ENCODE results near the gene PMEPA1. TPM values are rescaled to one million over a fixed set of nuclear protein-coding genes. Genes with fewer than 3 reads are reported as not detected.

Gene PMEPA1
- polyA plus RNA-seq, 1 donor, result 16.0 TPM

DNA sequence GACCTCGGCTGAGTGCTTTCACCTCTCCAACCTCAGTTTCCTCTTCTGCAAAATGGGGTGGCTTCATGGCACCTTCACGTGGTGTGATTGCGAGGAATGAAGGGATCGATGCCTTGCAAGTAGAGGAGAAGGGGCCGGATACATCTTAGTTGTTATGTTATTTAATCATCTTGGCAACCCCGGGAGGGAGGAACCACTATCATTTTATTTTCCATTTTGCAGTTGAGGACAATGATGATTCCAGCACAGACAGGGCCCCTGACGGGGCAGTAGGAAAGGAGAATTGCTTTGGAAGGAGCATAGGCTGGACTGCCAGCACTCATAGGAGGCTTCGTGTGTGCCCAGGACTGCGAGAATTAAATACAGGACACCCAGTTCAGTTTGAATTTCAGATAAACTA, 2.5 kb upstream of the PMEPA1 start:
- no peak for DNase-seq

DNA sequence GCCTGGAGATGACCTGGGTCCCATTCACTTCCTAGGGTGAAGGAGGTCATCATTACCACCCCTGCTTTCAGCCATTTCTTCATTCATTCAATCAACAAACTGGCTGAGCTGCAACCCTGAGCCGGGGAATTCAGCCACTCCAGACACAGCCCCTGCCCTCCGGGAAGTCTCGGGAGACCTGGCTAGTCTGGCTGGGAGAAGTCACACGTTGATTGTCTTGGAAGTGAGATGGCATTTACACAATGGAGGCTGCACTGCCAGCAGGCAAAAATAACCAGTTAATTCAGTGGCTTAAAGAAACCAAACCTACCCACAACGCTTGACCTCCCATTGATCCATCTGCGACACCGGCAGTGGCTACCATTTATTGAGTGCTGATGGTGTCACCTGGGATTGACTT, 2.0 kb upstream of the PMEPA1 start:
- DNase-seq, result no peak

DNA sequence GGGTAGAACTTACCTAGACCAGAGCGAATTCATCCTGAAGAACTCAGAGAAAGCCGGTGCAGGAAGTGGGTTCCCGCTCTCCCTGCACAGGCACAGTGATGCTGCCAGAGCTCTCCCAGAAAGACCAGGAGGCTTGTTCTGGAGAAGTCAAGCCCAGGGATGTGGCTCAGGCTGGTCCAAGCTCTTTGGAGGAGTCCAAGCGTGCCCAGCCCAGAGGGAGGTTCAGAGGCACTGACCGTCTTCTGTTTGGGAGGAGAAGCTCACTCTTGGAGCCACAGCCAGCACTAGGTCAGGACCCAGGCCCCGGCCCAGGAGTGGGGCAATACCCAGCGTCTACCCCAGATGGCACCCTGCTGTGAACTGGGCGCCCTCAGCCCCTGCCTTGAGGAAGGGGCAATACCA, 1.5 kb upstream of the PMEPA1 start:
- no peak for DNase-seq

DNA sequence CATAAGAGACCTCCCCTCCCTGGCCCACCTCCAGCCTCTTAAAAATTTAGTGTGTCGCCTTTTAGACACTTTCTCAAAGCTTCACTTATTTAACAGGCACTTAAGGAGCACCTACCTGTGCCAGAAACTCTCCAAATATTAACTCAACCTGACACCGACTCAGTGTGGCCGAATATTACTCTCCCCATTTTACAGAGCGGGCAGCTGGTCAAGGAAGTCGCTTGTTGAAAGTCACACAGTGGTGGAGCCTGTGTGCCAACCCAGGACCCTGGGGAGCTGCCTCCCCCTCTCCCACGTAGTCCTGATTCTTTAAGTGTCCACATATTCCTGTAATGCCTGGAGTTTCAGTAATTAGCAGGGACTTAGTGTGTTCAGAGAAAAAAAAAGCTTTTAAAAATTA, 1.0 kb upstream of the PMEPA1 start:
- no peak for DNase-seq

DNA sequence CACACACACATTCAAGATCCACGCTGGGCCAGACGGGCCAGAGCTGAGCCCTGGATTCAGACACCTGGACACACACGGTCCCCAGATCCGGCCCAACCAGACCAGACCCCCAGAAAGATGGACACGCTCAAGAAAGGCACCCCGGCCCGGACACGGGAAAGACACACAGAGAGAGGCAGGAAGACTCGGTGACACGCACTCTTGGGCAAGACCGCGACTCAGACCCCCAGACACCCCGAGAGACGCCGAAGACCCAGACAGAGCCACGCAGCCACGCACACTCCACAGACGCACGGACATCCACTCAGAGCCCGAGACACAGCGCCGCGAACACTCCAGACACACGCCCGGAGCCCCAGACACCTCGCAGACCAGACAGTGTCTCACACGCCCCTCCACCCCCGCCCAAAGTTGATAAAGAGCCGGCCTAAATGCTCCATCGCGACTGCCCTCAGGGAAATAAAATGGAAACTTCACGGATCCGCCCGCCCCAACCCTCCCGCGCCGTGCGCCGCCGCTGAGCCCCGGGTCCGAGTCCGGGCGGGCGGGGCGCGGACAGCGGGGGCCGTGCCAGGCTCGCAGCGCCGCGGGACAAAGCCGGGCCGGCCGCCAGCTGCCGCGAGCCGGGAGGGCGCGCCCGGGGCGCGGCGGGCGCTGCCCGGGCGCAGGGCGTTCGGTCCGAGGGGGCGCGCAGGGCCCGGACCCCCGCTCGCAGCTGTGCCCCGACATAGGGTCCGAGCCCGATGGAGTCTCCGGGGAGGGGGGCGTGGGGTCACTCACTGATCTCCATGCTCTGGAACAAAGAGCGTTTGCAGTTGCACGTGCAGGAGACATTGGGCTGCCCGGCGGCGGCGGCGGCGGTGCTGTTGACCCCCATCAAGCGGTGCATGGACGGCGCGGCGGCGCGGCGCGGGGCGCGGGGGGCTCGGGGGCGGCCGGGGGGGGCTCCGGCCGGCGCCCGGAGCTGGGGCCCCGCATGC, 831 bp downstream of the PMEPA1 start:
- DNase-seq, result no peak

DNA sequence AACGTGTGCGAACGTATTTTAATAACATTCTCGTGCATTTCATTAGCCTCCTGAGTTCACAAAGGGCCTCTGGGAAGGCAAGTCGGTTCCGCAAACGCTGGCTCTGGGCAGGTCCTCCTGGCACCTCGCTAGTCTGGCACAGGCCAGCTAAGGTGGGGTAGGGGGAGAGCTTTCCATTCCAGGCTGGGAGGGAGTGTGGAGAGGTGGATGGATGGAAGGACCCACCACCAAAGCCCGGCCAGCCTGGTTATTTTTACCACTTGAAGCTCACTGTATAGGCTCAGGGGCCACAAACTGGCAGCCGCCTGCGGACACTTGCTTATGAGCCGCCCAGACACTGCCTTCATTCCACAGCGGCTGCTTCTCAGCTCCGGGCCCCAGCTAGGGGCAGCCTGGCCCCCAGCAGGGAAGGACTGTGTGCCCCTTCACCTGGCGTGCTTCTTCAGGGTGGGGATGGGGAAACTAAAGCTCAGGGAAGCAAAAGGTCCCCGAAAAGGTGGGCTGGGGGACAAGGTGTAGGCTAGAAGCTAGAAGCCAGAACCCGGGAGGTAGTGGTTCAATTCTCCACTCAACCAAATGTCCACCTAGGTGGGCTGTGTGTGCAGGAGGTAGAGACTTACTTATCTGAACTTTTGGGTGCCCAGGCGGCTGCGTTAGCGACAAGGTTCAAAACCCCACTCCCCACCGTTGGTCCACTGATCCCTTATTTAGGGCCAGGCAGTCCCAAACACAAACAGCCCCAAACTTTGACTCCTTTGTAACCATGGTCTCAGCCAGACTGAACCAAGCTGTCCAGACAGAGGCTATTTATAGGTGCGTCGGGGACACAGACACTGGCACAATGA, 1.7 kb downstream of the PMEPA1 start:
- DNase-seq, result no peak

DNA sequence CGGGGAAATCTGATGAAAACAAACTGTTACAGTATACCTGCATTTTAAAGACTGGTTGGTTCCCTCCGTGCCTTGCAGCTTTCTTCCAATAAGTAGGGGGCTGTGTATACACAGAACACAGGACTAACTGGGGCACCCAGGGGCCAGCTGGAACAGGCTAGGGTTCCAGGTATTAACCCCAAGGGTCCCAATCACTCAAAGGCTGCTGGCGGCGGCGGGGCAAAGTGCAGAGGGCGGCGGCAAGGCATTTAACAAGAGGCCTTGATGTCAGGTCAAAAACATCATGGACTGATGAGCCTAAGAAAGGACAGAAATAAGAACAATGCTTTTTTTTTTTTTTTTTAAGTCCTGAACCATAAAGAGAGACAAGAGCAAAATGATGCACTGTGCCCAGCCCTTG, 2.5 kb downstream of the PMEPA1 start:
- no peak for DNase-seq

DNA sequence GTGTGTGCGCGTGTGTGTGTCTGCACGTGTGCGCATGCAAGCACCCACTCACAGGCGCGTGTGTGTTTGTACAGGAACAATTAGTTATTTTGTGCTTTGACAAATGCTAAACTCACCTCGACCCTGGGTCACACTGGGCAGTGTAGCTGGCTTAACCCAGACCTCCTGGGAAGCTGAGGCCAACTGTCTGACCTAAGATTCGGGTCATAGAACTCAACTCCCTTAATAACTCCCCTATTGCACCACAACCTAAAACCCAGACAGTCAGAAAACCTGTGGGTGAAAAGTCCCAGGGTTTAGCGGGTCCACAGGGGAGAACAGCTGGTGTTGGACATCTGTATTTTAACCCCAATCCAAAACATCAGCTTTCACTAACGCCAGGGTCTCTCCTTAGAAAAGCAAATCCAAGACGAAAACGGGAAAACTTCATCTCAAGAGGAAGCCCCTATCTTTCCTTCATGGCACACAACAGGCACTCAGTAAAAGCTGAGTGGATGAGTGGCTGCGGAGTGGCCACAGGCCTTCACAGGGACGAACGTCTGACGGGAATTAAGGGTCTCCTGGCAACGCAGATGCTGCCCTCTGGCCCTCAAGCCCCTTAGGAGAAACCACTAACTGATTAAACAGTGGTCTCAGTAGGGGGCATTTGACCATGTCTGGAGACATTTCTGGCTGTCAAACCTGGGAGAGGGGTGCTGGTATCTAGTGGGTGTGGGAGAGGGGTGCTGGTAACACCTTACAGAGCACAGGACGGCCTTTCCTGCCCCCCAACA, 4.5 kb downstream of the PMEPA1 start:
- DNase-seq, result no peak

DNA sequence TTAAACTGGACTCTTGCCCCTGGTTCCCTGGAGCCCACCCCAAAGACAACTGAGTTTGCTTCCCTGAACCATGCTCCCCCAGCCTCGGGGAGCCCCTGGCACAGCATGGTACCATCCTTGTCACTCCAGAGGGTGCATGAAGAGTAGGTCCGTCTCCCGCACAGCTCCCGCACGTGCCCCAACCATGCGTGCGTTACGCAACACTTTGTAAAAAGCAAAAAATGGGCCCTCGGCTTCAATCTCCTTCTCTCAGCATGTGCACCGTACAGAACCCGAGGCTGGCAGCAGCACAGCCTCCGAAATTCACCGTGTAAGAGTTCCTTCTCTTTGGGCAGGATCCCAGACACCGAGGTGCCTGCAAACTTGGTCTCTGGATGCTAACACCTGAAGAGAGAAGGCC, 5.6 kb downstream of the PMEPA1 start:
- no peak for DNase-seq

DNA sequence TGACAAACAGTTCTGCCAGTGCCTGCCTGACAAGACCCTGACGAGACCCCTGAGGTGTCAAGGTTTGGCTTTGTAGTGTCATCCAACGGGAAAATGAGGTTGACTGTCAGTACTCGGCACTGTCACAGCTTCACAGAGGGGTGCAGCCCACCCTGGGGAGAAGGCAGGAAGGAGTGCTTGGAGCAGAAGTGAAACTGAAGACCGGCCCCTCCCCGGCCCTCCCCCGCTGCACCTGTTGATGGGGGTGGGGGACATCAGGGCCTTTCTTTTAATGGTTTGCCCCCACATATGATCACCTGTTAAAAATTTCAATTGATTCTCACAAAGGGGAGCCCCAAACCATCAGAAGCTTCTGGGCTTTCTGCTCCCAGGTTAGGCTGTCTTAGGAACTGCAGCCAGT, 6.8 kb downstream of the PMEPA1 start:
- no peak for DNase-seq

DNA sequence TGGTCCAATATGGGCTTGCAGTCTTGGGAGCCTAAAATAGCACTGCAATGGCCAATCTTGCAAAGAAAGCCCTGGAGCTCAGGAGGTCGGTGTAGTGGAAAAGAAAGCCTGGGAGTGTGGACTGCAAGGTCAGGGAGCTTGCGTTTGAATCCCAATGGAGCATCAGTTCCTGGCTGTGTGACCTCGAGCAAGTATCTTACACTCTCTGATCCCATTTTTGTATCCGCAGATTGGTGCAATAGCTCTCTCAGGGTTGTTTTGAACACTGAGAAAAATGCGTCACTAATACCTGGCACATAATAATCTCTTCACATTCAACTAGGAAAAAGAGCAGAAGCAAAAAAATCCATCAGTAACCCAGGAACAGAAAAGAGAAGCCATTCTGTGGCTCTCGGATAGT, 7.3 kb downstream of the PMEPA1 start:
- no peak for DNase-seq

DNA sequence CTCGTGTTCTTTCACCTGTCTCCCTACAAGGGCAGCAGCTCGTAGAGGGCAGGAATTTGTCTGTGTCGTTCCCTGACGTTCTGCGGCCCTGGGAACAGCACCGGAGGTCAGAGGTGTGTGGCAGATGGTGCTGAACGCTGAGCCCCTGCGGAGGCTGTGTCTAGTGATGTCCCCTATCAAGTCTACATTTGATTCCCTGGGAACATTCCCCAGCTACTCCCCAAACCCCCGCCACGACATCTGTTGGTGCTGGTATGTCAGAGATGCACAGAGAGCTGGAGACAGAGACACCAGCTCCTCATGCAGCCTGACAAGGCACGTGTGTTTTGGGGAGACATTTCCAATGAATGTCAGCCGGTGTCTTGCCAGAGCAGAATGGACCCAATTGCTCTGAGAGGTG, 7.7 kb downstream of the PMEPA1 start:
- DNase-seq, result no peak

DNA sequence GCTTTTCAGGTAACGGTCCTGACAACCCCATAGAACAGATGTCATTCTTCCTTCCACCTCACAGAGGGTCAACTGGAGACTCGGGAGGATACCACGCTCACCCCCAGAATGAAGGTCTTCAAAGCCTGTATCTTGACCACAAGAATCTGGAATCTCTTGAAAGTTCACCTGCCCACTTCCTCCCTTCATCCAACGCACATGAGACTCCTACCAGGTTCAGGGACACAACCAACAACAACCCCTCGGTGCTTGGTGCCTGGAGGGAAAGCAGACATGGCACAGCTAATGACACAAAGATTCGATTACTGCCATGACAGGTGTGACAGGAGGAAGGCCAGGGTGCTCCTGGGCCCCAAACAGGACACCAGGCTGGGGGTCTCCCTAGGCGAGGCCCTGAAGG, 8.2 kb downstream of the PMEPA1 start:
- DNase-seq, result no peak

DNA sequence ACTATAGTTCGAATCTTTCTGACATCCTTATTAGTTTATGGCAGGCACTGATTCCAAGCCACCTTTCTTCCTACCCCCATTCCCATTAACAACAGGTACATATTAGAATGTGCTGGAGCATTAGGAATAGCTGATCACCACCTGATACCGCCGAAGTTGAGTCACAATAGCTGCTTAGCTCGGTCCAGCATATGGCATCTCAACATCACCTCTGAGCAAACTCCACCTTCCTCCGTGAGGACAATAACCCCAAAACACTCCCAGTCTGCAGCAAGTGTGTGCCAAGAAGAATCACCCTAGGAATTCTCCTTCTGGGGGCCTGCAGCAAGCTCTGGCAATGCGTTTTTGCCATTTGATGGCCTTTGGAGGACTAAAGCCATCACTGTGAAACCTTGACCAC, 8.7 kb downstream of the PMEPA1 start:
- no peak for DNase-seq

DNA sequence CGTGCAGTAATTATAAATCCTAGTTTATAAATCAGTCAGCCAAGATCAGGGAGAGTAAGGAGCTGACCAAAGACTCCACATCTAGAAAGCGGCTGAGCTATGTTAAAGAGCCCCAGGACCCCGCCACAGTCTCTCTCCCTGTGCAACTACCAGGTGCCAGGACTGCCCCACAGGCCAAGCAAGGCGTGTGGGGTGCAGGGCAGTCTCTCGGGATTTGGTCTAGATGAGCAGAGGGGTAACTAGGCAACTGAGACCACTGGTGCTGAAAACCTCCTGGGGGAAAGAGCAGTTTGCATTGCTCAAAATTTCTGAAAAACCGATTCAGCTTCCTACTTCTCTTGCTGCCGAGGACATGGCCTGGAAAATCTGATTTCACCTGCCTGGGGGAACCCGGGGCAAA, 10.4 kb downstream of the PMEPA1 start:
- no peak for DNase-seq

DNA sequence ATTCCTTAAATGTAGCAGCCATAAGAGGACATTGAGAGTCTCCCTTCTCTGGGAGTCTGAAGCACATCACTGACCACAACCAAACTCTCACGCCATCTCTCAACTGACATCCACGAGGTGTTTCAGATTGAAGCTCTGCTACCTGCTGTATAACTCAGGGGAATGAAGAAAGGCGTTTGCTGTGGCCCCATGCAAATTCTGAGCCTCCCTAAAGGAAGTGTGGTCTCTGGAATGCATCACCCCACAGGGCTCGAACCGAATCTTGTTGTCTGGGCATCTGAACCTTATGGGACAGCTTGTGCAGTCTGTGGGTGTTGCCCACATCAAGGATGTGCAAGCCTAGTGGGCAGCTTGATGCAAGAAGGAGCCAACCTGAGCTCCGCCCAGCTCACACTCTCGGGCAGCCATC, 10.9 kb downstream of the PMEPA1 start:
- DNase-seq, result no peak

DNA sequence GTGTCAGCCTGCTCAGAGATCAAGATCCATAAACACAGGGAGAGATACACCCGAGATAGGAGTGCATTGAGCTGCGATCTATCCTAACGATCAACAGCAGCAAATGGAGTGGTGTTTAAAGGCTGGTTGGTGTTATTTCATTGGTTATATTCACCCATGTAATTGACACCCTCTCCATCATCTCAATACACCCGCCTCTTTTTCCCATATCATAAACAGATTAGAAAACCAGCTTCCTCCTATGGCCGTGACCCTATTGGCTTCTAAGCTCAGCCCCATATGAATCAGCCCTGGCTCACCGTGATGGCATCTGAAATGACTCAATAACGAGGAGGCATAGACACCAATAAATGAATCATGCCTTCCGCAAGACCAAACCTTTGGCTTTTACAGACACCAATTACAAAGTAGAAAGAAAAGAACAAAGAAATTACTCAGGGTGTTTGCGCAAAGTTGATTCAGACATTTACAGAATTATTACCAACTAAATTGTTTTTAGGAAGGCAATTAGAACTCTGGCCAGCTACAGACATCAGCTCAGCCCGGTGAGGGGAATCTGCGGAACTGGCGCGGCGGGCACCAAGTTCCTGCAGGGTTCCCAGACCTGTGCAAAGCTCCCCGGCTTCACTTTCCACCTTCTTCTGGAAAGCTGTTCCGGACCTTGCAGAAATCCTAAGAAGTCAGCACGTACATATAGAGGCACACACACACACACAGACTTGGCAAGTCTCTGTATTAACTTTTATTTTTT, 11.5 kb downstream of the PMEPA1 start:
- no peak for DNase-seq

DNA sequence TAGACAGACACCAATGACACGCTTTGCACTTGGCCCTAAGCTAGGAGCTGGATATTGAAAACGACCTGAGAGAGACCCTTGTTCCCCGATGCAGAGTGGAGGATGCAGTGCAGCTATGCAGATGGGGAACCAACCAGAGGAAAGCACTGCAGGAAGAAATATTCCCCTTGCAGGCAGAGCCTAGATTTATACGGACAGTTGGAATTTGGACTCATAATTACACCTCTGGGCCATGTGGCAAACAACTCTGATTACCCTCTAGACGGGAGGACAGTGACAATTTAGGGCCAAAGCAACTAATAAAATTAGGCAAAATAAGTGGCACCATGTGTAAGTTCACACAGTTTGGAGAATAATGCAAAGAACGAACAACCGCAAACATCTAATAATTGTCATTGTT, 12.3 kb downstream of the PMEPA1 start:
- DNase-seq, result no peak

DNA sequence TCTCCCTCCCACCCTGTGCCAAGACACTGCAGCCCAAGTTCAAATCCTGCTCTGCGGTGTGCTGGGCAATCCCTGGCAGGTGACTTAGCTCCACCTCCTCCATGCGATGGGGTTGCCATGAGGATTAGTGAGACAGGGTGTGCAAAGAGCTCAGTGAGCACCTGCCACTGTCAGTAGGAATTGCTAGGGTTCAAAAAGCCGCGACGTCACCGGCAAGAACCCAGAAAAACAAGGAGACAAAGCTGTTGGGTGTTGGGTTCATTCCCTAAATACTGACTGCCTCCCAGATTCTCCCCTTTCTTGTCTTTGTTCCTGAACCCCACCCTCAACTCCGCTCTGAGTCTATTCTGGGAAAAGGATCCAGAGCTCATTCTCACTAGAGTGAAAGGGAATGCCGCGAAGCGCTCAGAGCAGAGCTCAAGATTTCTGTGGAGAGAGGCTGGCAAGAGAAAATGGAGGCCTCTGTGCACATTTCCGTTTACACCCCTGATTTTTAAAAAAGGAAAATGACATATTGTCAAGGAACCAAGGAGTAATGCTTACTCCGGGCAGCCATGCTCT, 13.3 kb downstream of the PMEPA1 start:
- no peak for DNase-seq

DNA sequence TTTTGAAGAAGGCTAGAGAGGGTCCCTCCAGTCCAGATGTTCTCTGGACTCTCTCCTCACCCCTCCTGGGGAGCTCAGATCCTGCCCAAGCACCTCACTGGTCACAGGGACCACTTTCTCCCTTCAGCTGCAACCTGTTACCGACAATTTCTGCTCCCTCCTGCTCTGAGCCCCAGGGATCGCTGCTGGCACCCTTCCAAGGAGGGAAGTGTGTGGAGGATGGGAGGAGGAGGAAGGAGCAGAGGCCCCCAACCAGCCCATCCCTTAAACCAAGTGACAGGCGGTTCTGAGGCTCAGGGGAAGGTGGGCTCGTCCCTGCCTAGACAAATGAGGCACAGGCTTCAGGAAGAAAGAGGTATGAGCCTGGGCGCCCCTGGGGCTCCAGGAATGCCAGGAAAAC, 13.9 kb downstream of the PMEPA1 start:
- DNase-seq, result no peak

DNA sequence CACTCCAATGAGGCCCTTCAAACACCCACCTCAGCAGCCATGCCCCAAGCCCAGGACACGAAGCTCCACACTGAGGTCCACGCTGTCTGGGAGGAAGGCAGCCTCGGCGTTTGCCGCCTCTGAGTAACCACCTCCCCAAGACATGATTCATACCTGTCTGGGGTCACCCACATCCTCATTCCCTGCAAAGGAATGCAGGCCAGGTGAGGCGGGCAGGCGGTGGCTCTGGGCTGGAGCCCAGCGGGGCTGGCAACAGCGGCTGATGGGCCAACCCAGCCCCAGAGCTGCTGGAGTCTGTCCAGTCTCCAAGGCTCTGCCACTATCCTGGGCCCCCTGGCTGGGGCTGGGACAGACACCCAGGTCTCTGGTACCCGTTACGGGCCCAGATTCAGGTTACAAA, 14.8 kb downstream of the PMEPA1 start:
- no peak for DNase-seq

Measured in left kidney (tissue), 2 donors.